GM12878 (cell line): ENCODE data around the gene SLC44A4. TPM values are rescaled to one million over a fixed set of nuclear protein-coding genes. Genes with fewer than 3 reads are reported as not detected.

Source experiments
- ASH2L ChIP-seq: fragments of 300-600, 200-600 bp; sonication (generic); IDR thresholded peaks from 2 replicates; pipeline ENCODE4 v1.6.1; 2017; ENCODE audit warnings: low read depth, mild to moderate bottlenecking, borderline replicate concordance
- ATF3 ChIP-seq: IDR thresholded peaks from 2 replicates; pipeline ENCODE4 v1.6.1; 2011; ENCODE audit warnings: low read depth, mild to moderate bottlenecking, low read length, moderate library complexity, borderline replicate concordance; ENCODE audit errors: extremely low read depth
- CBX3 ChIP-seq: fragments of 200-600 bp; sonication (generic); IDR thresholded peaks from 2 replicates; pipeline ENCODE4 v1.6.1; 2016; ENCODE audit warnings: low read depth, borderline replicate concordance
- CHD1 ChIP-seq: IDR thresholded peaks from 2 replicates; pipeline ENCODE4 v1.6.1; 2012; ENCODE audit warnings: low read depth, low read length, improper control_type of control experiment
- CREB1 ChIP-seq: IDR thresholded peaks from 2 replicates; pipeline ENCODE4 v1.6.1; 2012; ENCODE audit warnings: low read depth, mild to moderate bottlenecking, inconsistent platforms
- E2F4 ChIP-seq: IDR thresholded peaks from 2 replicates; pipeline ENCODE4 v1.6.1; 2012; ENCODE audit warnings: low read depth, low read length, improper control_type of control experiment
- E4F1 ChIP-seq: fragments of 450-650 bp; IDR thresholded peaks from 2 replicates; pipeline ENCODE4 v1.6.1; 2018; ENCODE audit warnings: borderline replicate concordance, mild to moderate bottlenecking; ENCODE audit not compliant: partially characterized antibody
- EED ChIP-seq: sonication (generic); IDR thresholded peaks from 2 replicates; pipeline ENCODE4 v1.6.1; 2016; ENCODE audit warnings: antibody characterized with exemption, low read depth
- FOXK2 ChIP-seq: fragments of 450-650 bp; IDR thresholded peaks from 2 replicates; pipeline ENCODE4 v1.6.1; 2017; ENCODE audit warnings: mild to moderate bottlenecking, moderate library complexity
- GABPA ChIP-seq: IDR thresholded peaks from 2 replicates; pipeline ENCODE4 v1.6.1; 2014; ENCODE audit warnings: antibody characterized with exemption, low read depth, mild to moderate bottlenecking, inconsistent platforms
- HDAC6 ChIP-seq: fragments of 200-600 bp; sonication (generic); IDR thresholded peaks from one replicate; pipeline ENCODE4 v1.8.0; 2017; ENCODE audit warnings: antibody characterized with exemption; ENCODE audit not compliant: unreplicated experiment
- MAX ChIP-seq: IDR thresholded peaks from 2 replicates; pipeline ENCODE4 v1.6.1; 2012; ENCODE audit warnings: low read depth, low read length, improper control_type of control experiment
- MTA3 ChIP-seq: IDR thresholded peaks from 2 replicates; pipeline ENCODE4 v1.6.1; 2012; ENCODE audit warnings: low read length, inconsistent platforms, borderline replicate concordance
- MXI1 ChIP-seq: fragments of 150-350 bp; IDR thresholded peaks from 2 replicates; pipeline ENCODE4 v1.6.1; 2011; ENCODE audit warnings: low read depth, mild to moderate bottlenecking, inconsistent platforms, low read length, improper control_type of control experiment
- PKNOX1 ChIP-seq: fragments of 450-650 bp; IDR thresholded peaks from 2 replicates; pipeline ENCODE4 v1.6.1; 2016; ENCODE audit warnings: mild to moderate bottlenecking
- RELB ChIP-seq: fragments of 450-650 bp; IDR thresholded peaks from 2 replicates; pipeline ENCODE4 v1.6.1; 2017; ENCODE audit warnings: low read depth, mild to moderate bottlenecking, moderate library complexity
- SREBF2 ChIP-seq: IDR thresholded peaks from 2 replicates; pipeline ENCODE4 v1.6.1; 2012; ENCODE audit warnings: mild to moderate bottlenecking, low read length
- TARDBP ChIP-seq: IDR thresholded peaks from 2 replicates; pipeline ENCODE4 v1.6.1; 2016; ENCODE audit warnings: borderline replicate concordance
- YY1 ChIP-seq: IDR thresholded peaks from 2 replicates; pipeline ENCODE4 v1.6.1; 2011; ENCODE audit warnings: low read depth, mild to moderate bottlenecking, low read length
- ZNF207 ChIP-seq: fragments of 450-650 bp; IDR thresholded peaks from 2 replicates; pipeline ENCODE4 v1.6.1; 2014; ENCODE audit warnings: antibody characterized with exemption, mild to moderate bottlenecking, borderline replicate concordance
- polyA plus RNA-seq, 11 experiments: library from polyadenylated mRNA; depleted of rRNA in 4 of 11; unstranded in 6 of 11; stranded (reverse) in 5 of 11; fragments of >200 nt; fragmentation: Nextera tagmentation in 4 of 11; fragmentation: Illumina TruSeq in 1 of 11; extraction: Ambion mirVana in 4 of 11; extraction: Trizol in 1 of 11; gene quantifications; 1 replicate in 1 of 11; 2 replicates in 10 of 11; pipeline versions ENCODE4 v1.2.1 to v1.2.3, GENCODE V29; 2011 to 2016; ENCODE audit warnings: inconsistent platforms in 2 of 11, missing spikeins in 2 of 11, low read depth in 1 of 11
- total RNA-seq, 4 experiments: library from RNA; depleted of rRNA in 3 of 4; stranded (reverse); fragments of >200 nt in 3 of 4; fragmentation: Illumina TruSeq in 1 of 4; extraction: Trizol in 1 of 4; gene quantifications; 2 replicates each; pipeline versions ENCODE4 v1.2.1 to v1.2.3, GENCODE V29; 2013 to 2021

SLC44A4 gene
- total and polyA plus RNA-seq, 10 of the 15 experiments (the other 5 are each of a cell fraction or from before 2014, with no cell fraction given) = 0.04 to 0.24 (median 0.15) TPM; not detected in 3

GRCh38 chr6:31826793-31827285, 52.0 kb downstream of the SLC44A4 start (continued):
- TF ChIP-seq ZNF207 = peak; percentile 54; the same call in 1 of the 2 replicates
- TF ChIP-seq ASH2L = no peak
- 0 out of 2 replicates have a peak, but pooled peaks have one; percentile 27 for TF ChIP-seq E2F4
- TF ChIP-seq CBX3 = no peak
- peak; percentile 6 for TF ChIP-seq HDAC6
- no peak for TF ChIP-seq ATF3
- peak; percentile 70 for TF ChIP-seq RELB
- TF ChIP-seq CREB1 = no peak
- TF ChIP-seq GABPA = no peak
- TF ChIP-seq FOXK2 = no peak
- TF ChIP-seq PKNOX1 = no peak
- TF ChIP-seq E4F1 = no peak
- TF ChIP-seq MXI1 = no peak
- no peak for TF ChIP-seq MAX
- no peak for TF ChIP-seq SREBF2
- no peak for TF ChIP-seq CHD1
- no peak for TF ChIP-seq EED
- no peak for TF ChIP-seq MTA3
- TF ChIP-seq TARDBP = no peak
- TF ChIP-seq YY1 = 0 out of 2 replicates have a peak, but pooled peaks have one; percentile 6
